Smooth muscle cell (in vitro differentiated cells): Measurements from ENCODE around the gene USHBP1. TPM values are rescaled to one million over a fixed set of nuclear protein-coding genes. Genes with fewer than 3 reads are reported as not detected.
"Not testable (repeated sequence)": the region's sequence is repeated elsewhere in the genome, so short reads cannot be mapped to it uniquely, and the experiment has no call there.

Source experiments
- DNase-seq: peaks from one replicate; lab custom pipeline; 2025; ENCODE audit not compliant: unreplicated experiment; lab: John Stamatoyannopoulos, UW
- H2AFZ ChIP-seq: fragments of 200-600 bp; sonication (generic); 2 replicates; pipeline ENCODE4 v1.6.0; 2016; ENCODE audit warnings: antibody characterized with exemption, low read depth, mild to moderate bottlenecking
- H3F3A ChIP-seq: fragments of 200-600 bp; sonication (generic); 2 replicates; pipeline ENCODE4 v1.6.0; 2017; ENCODE audit warnings: antibody characterized with exemption, low read depth
- H3K27ac ChIP-seq: fragments of 200-600 bp; sonication (generic); 2 replicates; pipeline ENCODE4 v1.5.1; 2016; ENCODE audit warnings: low read depth, mild to moderate bottlenecking
- H3K27me3 ChIP-seq: fragments of 200-600 bp; sonication (generic); 2 replicates; pipeline ENCODE4 v1.6.1; 2016; ENCODE audit warnings: low read depth, mild to moderate bottlenecking
- H3K36me3 ChIP-seq: fragments of 200-600 bp; sonication (generic); 2 replicates; pipeline ENCODE4 v1.5.1; 2016; ENCODE audit warnings: low read depth
- H3K4me1 ChIP-seq: fragments of 200-600 bp; sonication (generic); 2 replicates; pipeline ENCODE4 v1.5.1; 2016; ENCODE audit warnings: low read depth
- H3K4me2 ChIP-seq: fragments of 200-600 bp; sonication (generic); 2 replicates; pipeline ENCODE4 v1.6.0; 2016; ENCODE audit warnings: mild to moderate bottlenecking
- H3K4me3 ChIP-seq: fragments of 200-600 bp; sonication (generic); 2 replicates; pipeline ENCODE4 v1.5.1; 2016; ENCODE audit warnings: mild to moderate bottlenecking
- H3K79me2 ChIP-seq: fragments of 200-600 bp; sonication (generic); 2 replicates; pipeline ENCODE4 v1.6.0; 2016; ENCODE audit warnings: low read depth, mild to moderate bottlenecking
- H3K9ac ChIP-seq: fragments of 200-600 bp; sonication (generic); 2 replicates; pipeline ENCODE4 v1.6.0; 2016; ENCODE audit warnings: low read depth
- H3K9me3 ChIP-seq: fragments of 200-600 bp; sonication (generic); replicated peaks from 2 replicates; pipeline ENCODE4 v1.5.1; 2016; ENCODE audit warnings: low read depth
- H4K20me1 ChIP-seq: fragments of 200-600 bp; sonication (generic); 2 replicates; pipeline ENCODE4 v1.6.0; 2016; ENCODE audit warnings: low read depth
- CTCF ChIP-seq: fragments of 200-600 bp; sonication (generic); IDR thresholded peaks from 2 replicates; pipeline ENCODE4 v1.5.1; 2017; ENCODE audit warnings: borderline replicate concordance, mild to moderate bottlenecking, antibody characterized with exemption; ENCODE audit not compliant: insufficient read depth, poor library complexity, severe bottlenecking
- WGBS: methylation state at CpG from one replicate; pipeline ENCODE4 v1.1.7; 2016; ENCODE audit warnings: low lambda C conversion rate; 5-methylcytosine and 5-hydroxymethylcytosine counted together
- polyA plus RNA-seq: library from polyadenylated mRNA; unstranded; fragments of >200 nt; fragmentation: Nextera tagmentation; extraction: Ambion mirVana; gene quantifications from 2 replicates; pipeline ENCODE4 v1.2.1, GENCODE V29; 2016
- total RNA-seq: library from RNA; depleted of rRNA; stranded (reverse); fragments of >200 nt; gene quantifications from 2 replicates; pipeline ENCODE4 v1.2.3, GENCODE V29; 2014

USHBP1 gene
- total and polyA plus RNA-seq, 2 experiments from 2014 or later, result not detected

- H3K79me2 ChIP-seq, result no peaks in the 10 kb centered on the region
- peak; percentile 11 for DNase-seq
- no peak within 1 kb of the TSS for H3K9ac ChIP-seq
- H3K4me3 ChIP-seq, result peak within 1 kb of the TSS; percentile 40
- no peaks in the 10 kb centered on the region for H3K27me3 ChIP-seq
- peak within 1 kb of the TSS; percentile 61 for H2AFZ ChIP-seq
- no peaks in the 10 kb centered on the region for H3K36me3 ChIP-seq
- WGBS, result 16% methylated on average over 63 of the region's 75 CpGs
- TF ChIP-seq CTCF, result no peak
- H3K27ac ChIP-seq, result no peak within 1 kb of the TSS
- H3F3A ChIP-seq, result no peaks in the 10 kb centered on the region
- H4K20me1 ChIP-seq, result no peaks in the 10 kb centered on the region
- H3K4me1 ChIP-seq, result no peaks in the 10 kb centered on the region
- H3K4me2 ChIP-seq, result peak within 1 kb of the TSS; percentile 88
- no peaks in the 10 kb centered on the region for H3K9me3 ChIP-seq
Measured at GRCh38 chr19:17281391-17282304, 17.1 kb upstream of the USHBP1 start, which contains the start of gene ANKLE1. Gene ANKLE1 (plus strand): TSS chr19:17281901. CDS start chr19:17281921, 20 bp downstream.

GRCh38 chr19:17279436-17279835 is 14.9 kb upstream of the USHBP1 start:
- Histone ChIP-seq H3K4me3 (no peak overlapping the region), H3F3A (no peaks in the 10 kb centered on the region), H3K9me3 (no peaks in the 10 kb centered on the region), H3K4me1 (no peaks in the 10 kb centered on the region), H4K20me1 (no peaks in the 10 kb centered on the region), H3K79me2 (no peaks in the 10 kb centered on the region), H3K9ac (no peak overlapping the region), H2AFZ (no peak overlapping the region), H3K36me3 (no peaks in the 10 kb centered on the region), H3K27ac (no peak overlapping the region), H3K27me3 (no peaks in the 10 kb centered on the region), H3K4me2 (no peak overlapping the region)
- WGBS, result 84% methylated on average over 3 of the region's 3 CpGs
- DNase-seq, result no peak
- TF ChIP-seq CTCF, result no peak

GRCh38 chr19:17275441-17276175 is 11.1 kb upstream of the USHBP1 start:
- no peaks in the 10 kb centered on the region for H3K79me2 ChIP-seq
- no peak overlapping the region for H3K9ac ChIP-seq
- 97% methylated on average over 19 of the region's 19 CpGs for WGBS
- H4K20me1 ChIP-seq, result no peaks in the 10 kb centered on the region
- DNase-seq, result no peak
- no peak overlapping the region for H3K4me2 ChIP-seq
- no peak for TF ChIP-seq CTCF
- no peaks in the 10 kb centered on the region for H3K9me3 ChIP-seq
- no peak overlapping the region for H3K4me3 ChIP-seq
- no peaks in the 10 kb centered on the region for H3F3A ChIP-seq
- no peaks in the 10 kb centered on the region for H3K4me1 ChIP-seq
- no peak overlapping the region for H2AFZ ChIP-seq
- no peak overlapping the region for H3K27ac ChIP-seq
- H3K36me3 ChIP-seq, result no peaks in the 10 kb centered on the region
- H3K27me3 ChIP-seq, result no peaks in the 10 kb centered on the region

- not testable (repeated sequence) for H3K4me1 ChIP-seq, H3K4me2 ChIP-seq, H3K4me3 ChIP-seq, H3K27me3 ChIP-seq, DNase-seq, H2AFZ ChIP-seq, H3K27ac ChIP-seq, H3K9me3 ChIP-seq, H3K79me2 ChIP-seq, H3F3A ChIP-seq, H3K36me3 ChIP-seq, H4K20me1 ChIP-seq, H3K9ac ChIP-seq
- 93% methylated on average over 3 of the region's 3 CpGs for WGBS
Measured at GRCh38 chr19:17274892-17275291, 10.3 kb upstream of the USHBP1 start.
